Gastroesophageal sphincter (tissue), 3 donors: ENCODE data around the gene ISG20.

Experiments
- EP300 ChIP-seq: sonication (generic); formaldehyde crosslinking; IDR thresholded peaks from one replicate; pipeline ENCODE4 v1.6.1; 2017; ENCODE audit warnings: antibody characterized with exemption, mild to moderate bottlenecking
- POLR2A ChIP-seq, 2 donors: fragments of 450-650 bp; IDR thresholded peaks; one replicate each; pipeline ENCODE4 v1.6.1; 2017; ENCODE audit warnings: antibody characterized with exemption in 2 of 2, mild to moderate bottlenecking in 2 of 2, moderate library complexity in 1 of 2
- TF ChIP-seq, protein P1 (sequence below), 4 experiments: fragments of 200-600 bp in 2 of 4; fragments of 450-650 bp in 2 of 4; sonication (generic) in 1 of 4; IDR thresholded peaks; one replicate each; pipeline ENCODE4 v1.5.1; 2017 to 2019; ENCODE audit warnings: antibody characterized with exemption in 4 of 4, mild to moderate bottlenecking in 2 of 4, moderate library complexity in 2 of 4

DNA sequence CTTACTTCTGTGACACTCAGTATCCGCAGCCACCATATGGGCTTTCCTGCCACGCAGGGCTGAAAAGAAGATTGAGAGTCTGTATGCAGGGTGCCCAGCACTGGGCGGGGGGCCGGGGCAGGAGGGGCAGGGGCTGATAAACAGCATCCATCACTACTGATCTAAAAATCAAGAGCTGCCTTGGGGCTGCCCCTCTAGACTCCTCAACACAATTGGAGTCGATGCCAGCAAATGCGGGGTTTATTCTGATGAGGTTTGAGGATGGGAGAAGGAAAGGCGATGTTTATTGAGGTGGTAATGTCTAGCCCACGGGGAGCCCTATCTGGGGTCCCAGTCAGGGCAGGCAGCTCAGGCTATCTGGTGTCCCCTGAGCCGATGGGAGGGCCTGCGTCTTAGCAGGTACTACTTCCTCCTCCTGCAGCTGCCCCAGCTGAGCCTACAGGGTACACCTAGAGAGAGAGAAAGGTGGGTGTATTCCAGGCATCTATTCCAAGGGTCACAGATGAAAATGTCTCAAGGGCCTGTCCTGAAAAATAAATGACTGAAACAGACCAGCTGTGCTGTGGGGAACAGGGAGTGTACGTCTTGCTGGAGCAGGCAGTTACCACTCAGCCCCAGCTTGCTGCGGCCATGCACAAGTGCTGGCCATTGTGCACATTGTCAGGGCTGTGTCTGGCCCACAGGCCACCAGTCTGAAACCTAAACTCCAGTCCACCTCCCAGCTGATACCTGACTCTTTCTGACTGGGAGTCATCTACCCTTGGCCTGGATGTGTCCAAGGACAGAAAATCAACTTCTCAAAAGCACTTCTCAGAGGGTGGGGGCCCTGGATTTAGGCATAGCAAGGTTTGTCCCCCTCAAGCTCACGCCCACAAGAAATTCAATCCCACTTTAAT, 19.5 kb downstream of the ISG20 start:
- TF ChIP-seq EP300 (no peak), POLR2A (IDR thresholded peaks at IDR 0.05) (no peak)
- TF ChIP-seq, protein P1, sequence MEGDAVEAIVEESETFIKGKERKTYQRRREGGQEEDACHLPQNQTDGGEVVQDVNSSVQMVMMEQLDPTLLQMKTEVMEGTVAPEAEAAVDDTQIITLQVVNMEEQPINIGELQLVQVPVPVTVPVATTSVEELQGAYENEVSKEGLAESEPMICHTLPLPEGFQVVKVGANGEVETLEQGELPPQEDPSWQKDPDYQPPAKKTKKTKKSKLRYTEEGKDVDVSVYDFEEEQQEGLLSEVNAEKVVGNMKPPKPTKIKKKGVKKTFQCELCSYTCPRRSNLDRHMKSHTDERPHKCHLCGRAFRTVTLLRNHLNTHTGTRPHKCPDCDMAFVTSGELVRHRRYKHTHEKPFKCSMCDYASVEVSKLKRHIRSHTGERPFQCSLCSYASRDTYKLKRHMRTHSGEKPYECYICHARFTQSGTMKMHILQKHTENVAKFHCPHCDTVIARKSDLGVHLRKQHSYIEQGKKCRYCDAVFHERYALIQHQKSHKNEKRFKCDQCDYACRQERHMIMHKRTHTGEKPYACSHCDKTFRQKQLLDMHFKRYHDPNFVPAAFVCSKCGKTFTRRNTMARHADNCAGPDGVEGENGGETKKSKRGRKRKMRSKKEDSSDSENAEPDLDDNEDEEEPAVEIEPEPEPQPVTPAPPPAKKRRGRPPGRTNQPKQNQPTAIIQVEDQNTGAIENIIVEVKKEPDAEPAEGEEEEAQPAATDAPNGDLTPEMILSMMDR (IDR thresholded peaks at IDR 0.05), result no peak
